Panc1 (cell line): Measurements from ENCODE around the gene VOPP1. TPM values are rescaled to one million over a fixed set of nuclear protein-coding genes. Genes with fewer than 3 reads are reported as not detected.

ENCODE experiments used
- ATAC-seq: fragments of 200-7000 bp; cut with Tn5 transposase; 2 replicates; pipeline ENCODE4 v1.9.1; 2020; ENCODE audit warnings: mild to moderate bottlenecking, moderate library complexity
- BruUV-seq: library from RNA; stranded (reverse); fragments of 400-500 nt; replicated peaks from 2 replicates; lab custom pipeline; 2021; lab: Mats Ljungman, UMichigan
- CTCF ChIA-PET: fragments of 300-600 bp; sonication (Branson Sonifier 250); formaldehyde crosslinking; loops from one replicate; lab custom pipeline; 2022; ENCODE audit warnings: antibody characterized with exemption; lab: Charles Lee
- POLR2A ChIA-PET: fragments of 300-600 bp; sonication (Branson Sonifier 250); formaldehyde crosslinking; loops from one replicate; lab custom pipeline; 2022; ENCODE audit warnings: antibody characterized with exemption; lab: Charles Lee
- DNase-seq: peaks from one replicate; pipeline ENCODE4 v3.0.0-alpha.2; 2010; ENCODE audit warnings: low read depth, low spot score
- H3K27ac ChIP-seq: 2 replicates; pipeline ENCODE4 v1.5.1; 2011; ENCODE audit warnings: mild to moderate bottlenecking, low read length, inconsistent platforms
- H3K27me3 ChIP-seq: fragments of 200-500 bp; sonication (Bioruptor generic); 2 replicates; pipeline ENCODE4 v1.6.0; 2014; ENCODE audit warnings: low read length, inconsistent platforms; ENCODE audit not compliant: control insufficient read depth, insufficient read depth
- H3K36me3 ChIP-seq: fragments of 200-500 bp; sonication (Bioruptor generic); 2 replicates; pipeline ENCODE4 v1.5.1; 2014; ENCODE audit warnings: inconsistent platforms, mild to moderate bottlenecking, low read length, moderate library complexity; ENCODE audit not compliant: control insufficient read depth, insufficient read depth
- H3K4me1 ChIP-seq: 2 replicates; pipeline ENCODE4 v1.5.1; 2011; ENCODE audit warnings: inconsistent platforms, mild to moderate bottlenecking, low read length, moderate library complexity; ENCODE audit not compliant: control insufficient read depth, insufficient read depth
- H3K4me3 ChIP-seq, 2 experiments: 2 replicates each; pipeline ENCODE4 v1.5.1; 2011 to 2012; ENCODE audit warnings: low read depth in 2 of 2, low read length in 2 of 2, mild to moderate bottlenecking in 2 of 2, inconsistent platforms in 1 of 2, moderate library complexity in 1 of 2
- H3K9me3 ChIP-seq: fragments of 200-500 bp; sonication (Bioruptor generic); 2 replicates; pipeline ENCODE4 v1.5.1; 2014; ENCODE audit warnings: low read depth, mild to moderate bottlenecking, inconsistent platforms, low read length, moderate library complexity; ENCODE audit not compliant: control insufficient read depth, insufficient read depth
- POLR2AphosphoS5 ChIP-seq: IDR thresholded peaks from 2 replicates; pipeline ENCODE4 v1.6.1; 2012; ENCODE audit warnings: mild to moderate bottlenecking, low read depth, low read length, moderate library complexity
- SIN3A ChIP-seq: IDR thresholded peaks from 2 replicates; pipeline ENCODE4 v1.6.1; 2012; ENCODE audit warnings: low read depth, mild to moderate bottlenecking, low read length, moderate library complexity, borderline replicate concordance; ENCODE audit not compliant: insufficient read depth
- TCF7L2 ChIP-seq: IDR thresholded peaks from 2 replicates; pipeline ENCODE4 v1.6.1; 2011; ENCODE audit warnings: mild to moderate bottlenecking, low read depth, low read length, inconsistent platforms
- in situ Hi-C: cut with HindIII; loops from 2 replicates; pipeline ENCODE4 v1.10.0; 2016; ENCODE audit warnings: low sequenced_read_pairs, low pct_unique_long_range_greater_than_20kb
- intact Hi-C: fragments of 100-400 bp; cut with micrococcal nuclease; formaldehyde crosslinking; loops from one replicate; pipeline ENCODE4 v1.10.0; 2022; ENCODE audit not compliant: unreplicated experiment
- total RNA-seq: library from RNA; stranded (reverse); gene quantifications from one replicate; pipeline ENCODE4 v1.2.1, GENCODE V29; 2021; ENCODE audit not compliant: unreplicated experiment
- TF ChIP-seq, protein P1 (sequence below): fragments of 450-650 bp; IDR thresholded peaks from 2 replicates; pipeline ENCODE4 v1.5.1; 2017; ENCODE audit warnings: mild to moderate bottlenecking
- TF ChIP-seq, protein P2 (sequence below), 2 experiments: IDR thresholded peaks; 2 replicates each; pipeline ENCODE4 v1.6.1; 2011 to 2012; ENCODE audit warnings: low read depth in 2 of 2, control low read depth in 1 of 2, low read length in 1 of 2, mild to moderate bottlenecking in 1 of 2, moderate library complexity in 1 of 2; ENCODE audit not compliant: insufficient read depth in 1 of 2

VOPP1 gene
- total RNA-seq, 1 experiment from 2014 or later, result 131 TPM

DNA sequence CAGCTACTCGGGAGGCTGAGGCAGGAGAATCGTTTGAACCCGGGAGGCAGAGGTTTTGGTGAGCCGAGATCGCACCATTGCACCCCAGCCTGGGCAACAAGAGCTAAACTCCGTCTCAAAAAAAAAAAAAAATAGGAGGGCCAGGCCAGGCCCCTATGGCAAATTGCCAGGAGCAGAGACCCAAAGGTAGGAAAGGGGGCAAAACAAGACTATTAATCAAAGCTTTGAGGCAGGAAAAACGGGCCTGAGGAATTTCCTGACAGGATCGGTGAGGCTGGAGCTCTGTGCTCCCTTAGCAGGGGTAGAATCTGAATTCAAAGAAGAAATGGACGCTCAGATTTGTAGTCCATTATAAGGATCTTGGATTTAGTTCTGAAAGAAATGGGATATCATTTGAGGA lies 2.8 kb upstream of the VOPP1 start:
- no peak for DNase-seq
- ChIA-PET POLR2A (no interaction called here), CTCF (no interaction called here)
- intact Hi-C loops (no loop called here), in situ Hi-C loops (no loop called here)
- Histone ChIP-seq H3K9me3 (no peaks in the 10 kb centered on the region), H3K4me3 (no peak overlapping the region), H3K27ac (no peak overlapping the region), H3K36me3 (no peaks in the 10 kb centered on the region), H3K4me1 (peaks cover 20% of the 10 kb centered on the region), H3K27me3 (no peaks in the 10 kb centered on the region)
- BruUV-seq, result no TSS peak
- ATAC-seq, result no peak
- no peak for TF ChIP-seq TCF7L2
- no peak for TF ChIP-seq SIN3A
- no peak for TF ChIP-seq POLR2AphosphoS5
- TF ChIP-seq, protein P1, sequence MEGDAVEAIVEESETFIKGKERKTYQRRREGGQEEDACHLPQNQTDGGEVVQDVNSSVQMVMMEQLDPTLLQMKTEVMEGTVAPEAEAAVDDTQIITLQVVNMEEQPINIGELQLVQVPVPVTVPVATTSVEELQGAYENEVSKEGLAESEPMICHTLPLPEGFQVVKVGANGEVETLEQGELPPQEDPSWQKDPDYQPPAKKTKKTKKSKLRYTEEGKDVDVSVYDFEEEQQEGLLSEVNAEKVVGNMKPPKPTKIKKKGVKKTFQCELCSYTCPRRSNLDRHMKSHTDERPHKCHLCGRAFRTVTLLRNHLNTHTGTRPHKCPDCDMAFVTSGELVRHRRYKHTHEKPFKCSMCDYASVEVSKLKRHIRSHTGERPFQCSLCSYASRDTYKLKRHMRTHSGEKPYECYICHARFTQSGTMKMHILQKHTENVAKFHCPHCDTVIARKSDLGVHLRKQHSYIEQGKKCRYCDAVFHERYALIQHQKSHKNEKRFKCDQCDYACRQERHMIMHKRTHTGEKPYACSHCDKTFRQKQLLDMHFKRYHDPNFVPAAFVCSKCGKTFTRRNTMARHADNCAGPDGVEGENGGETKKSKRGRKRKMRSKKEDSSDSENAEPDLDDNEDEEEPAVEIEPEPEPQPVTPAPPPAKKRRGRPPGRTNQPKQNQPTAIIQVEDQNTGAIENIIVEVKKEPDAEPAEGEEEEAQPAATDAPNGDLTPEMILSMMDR, result no peak
- TF ChIP-seq, protein P2, sequence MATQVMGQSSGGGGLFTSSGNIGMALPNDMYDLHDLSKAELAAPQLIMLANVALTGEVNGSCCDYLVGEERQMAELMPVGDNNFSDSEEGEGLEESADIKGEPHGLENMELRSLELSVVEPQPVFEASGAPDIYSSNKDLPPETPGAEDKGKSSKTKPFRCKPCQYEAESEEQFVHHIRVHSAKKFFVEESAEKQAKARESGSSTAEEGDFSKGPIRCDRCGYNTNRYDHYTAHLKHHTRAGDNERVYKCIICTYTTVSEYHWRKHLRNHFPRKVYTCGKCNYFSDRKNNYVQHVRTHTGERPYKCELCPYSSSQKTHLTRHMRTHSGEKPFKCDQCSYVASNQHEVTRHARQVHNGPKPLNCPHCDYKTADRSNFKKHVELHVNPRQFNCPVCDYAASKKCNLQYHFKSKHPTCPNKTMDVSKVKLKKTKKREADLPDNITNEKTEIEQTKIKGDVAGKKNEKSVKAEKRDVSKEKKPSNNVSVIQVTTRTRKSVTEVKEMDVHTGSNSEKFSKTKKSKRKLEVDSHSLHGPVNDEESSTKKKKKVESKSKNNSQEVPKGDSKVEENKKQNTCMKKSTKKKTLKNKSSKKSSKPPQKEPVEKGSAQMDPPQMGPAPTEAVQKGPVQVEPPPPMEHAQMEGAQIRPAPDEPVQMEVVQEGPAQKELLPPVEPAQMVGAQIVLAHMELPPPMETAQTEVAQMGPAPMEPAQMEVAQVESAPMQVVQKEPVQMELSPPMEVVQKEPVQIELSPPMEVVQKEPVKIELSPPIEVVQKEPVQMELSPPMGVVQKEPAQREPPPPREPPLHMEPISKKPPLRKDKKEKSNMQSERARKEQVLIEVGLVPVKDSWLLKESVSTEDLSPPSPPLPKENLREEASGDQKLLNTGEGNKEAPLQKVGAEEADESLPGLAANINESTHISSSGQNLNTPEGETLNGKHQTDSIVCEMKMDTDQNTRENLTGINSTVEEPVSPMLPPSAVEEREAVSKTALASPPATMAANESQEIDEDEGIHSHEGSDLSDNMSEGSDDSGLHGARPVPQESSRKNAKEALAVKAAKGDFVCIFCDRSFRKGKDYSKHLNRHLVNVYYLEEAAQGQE (IDR thresholded peaks at IDR 0.05; ENCODE audit: insufficient read depth in 1 of 2, low read depth in 2 of 2, low read length in 1 of 2), result no peak

DNA sequence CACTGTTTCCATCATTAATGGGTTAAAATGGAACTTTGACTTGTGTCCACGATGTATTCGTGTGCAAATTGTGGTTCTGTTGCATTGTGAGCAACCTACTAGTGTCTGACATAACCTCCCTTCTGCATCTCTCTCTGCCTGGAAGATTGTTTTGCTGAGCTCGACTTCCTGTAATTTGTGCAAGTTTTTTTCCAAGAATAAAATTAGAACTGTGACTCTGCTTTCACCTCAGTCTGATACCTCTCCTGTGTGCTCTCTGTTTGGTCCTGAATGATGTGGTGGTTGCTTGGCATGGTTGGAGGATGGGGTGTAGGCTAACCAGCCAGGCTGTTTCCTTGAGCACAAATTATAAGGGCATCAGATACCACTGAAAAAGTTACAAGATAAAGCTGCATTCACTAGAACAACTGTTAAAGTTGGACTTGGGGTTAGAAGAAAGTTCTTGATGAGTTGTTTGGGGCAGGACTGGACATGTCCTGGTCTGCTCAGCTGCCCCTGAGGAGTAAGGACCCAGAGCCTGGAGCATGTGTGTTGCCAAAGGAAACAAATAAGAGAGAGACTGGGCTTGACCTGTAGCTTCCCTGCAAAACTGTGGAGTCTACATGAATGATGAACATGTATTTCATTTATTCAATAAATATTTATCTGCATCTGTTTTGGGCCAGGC lies 1.9 kb upstream of the VOPP1 start:
- no peaks in the 10 kb centered on the region for H3K9me3 ChIP-seq
- no peaks in the 10 kb centered on the region for H3K36me3 ChIP-seq
- no TSS peak for BruUV-seq
- peaks cover 29% of the 10 kb centered on the region for H3K4me1 ChIP-seq
- no peak overlapping the region for H3K4me3 ChIP-seq
- ATAC-seq (no peak), DNase-seq (no peak)
- H3K27ac ChIP-seq, result no peak overlapping the region
- POLR2A ChIA-PET, result no interaction called here
- in situ Hi-C loops, result loop anchor here (5.0 kb wide), 1 partner anchor 68 kb away; no protein-coding TSS in a partner anchor
- CTCF ChIA-PET, result no interaction called here
- no peaks in the 10 kb centered on the region for H3K27me3 ChIP-seq
- no peak for TF ChIP-seq POLR2AphosphoS5
- TF ChIP-seq SIN3A, result no peak
- TF ChIP-seq, protein P1, result no peak
- no peak for TF ChIP-seq TCF7L2
- TF ChIP-seq, protein P2 (IDR thresholded peaks at IDR 0.05; ENCODE audit: insufficient read depth in 1 of 2, low read depth in 2 of 2, low read length in 1 of 2), result no peak
- intact Hi-C loops, result no loop called here
